Fibroblast of villous mesenchyme (primary cell): ENCODE results near the gene COL6A3. TPM values are rescaled to one million over a fixed set of nuclear protein-coding genes. Genes with fewer than 3 reads are reported as not detected.

Source experiments
- DNase-seq: peaks from one replicate; pipeline ENCODE4 v3.0.0-alpha.2; 2010; ENCODE audit warnings: low read depth
- H3K4me3 ChIP-seq: 2 replicates; pipeline ENCODE4 v1.5.1; 2011; ENCODE audit warnings: low read depth, mild to moderate bottlenecking, low read length
- total RNA-seq: library from RNA; depleted of rRNA; stranded (reverse); fragments of >200 nt; gene quantifications from 2 replicates; pipeline ENCODE4 v1.2.3, GENCODE V29; 2012
- TF ChIP-seq, protein P1 (sequence below): IDR thresholded peaks from 2 replicates; pipeline ENCODE4 v1.5.1; 2012; ENCODE audit warnings: low read depth, mild to moderate bottlenecking, low read length; ENCODE audit not compliant: insufficient read depth

Gene COL6A3
- total RNA-seq, 1 donor, result 1,329 TPM

DNA sequence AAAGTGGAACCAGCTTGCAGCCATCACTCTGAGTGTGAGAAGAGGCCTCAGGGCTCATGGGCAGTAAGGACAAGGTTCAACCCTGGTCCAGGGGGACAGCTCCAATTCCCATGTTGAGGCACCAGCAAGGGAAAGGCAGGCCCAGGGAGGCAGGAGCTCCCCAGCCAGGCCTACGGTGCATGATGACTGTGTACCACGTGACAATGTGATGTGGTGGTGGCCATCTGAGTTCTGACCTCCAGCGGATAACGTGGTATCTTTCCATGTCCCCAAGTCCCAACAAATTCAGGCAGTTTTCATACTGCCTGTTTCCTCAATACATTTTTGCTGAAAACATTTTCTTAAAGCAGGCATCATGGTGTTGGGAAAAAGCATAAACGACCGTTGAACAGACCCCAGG lies 36.1 kb upstream of the COL6A3 start:
- DNase-seq, result no peak
- TF ChIP-seq, protein P1, sequence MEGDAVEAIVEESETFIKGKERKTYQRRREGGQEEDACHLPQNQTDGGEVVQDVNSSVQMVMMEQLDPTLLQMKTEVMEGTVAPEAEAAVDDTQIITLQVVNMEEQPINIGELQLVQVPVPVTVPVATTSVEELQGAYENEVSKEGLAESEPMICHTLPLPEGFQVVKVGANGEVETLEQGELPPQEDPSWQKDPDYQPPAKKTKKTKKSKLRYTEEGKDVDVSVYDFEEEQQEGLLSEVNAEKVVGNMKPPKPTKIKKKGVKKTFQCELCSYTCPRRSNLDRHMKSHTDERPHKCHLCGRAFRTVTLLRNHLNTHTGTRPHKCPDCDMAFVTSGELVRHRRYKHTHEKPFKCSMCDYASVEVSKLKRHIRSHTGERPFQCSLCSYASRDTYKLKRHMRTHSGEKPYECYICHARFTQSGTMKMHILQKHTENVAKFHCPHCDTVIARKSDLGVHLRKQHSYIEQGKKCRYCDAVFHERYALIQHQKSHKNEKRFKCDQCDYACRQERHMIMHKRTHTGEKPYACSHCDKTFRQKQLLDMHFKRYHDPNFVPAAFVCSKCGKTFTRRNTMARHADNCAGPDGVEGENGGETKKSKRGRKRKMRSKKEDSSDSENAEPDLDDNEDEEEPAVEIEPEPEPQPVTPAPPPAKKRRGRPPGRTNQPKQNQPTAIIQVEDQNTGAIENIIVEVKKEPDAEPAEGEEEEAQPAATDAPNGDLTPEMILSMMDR, result no peak

DNA sequence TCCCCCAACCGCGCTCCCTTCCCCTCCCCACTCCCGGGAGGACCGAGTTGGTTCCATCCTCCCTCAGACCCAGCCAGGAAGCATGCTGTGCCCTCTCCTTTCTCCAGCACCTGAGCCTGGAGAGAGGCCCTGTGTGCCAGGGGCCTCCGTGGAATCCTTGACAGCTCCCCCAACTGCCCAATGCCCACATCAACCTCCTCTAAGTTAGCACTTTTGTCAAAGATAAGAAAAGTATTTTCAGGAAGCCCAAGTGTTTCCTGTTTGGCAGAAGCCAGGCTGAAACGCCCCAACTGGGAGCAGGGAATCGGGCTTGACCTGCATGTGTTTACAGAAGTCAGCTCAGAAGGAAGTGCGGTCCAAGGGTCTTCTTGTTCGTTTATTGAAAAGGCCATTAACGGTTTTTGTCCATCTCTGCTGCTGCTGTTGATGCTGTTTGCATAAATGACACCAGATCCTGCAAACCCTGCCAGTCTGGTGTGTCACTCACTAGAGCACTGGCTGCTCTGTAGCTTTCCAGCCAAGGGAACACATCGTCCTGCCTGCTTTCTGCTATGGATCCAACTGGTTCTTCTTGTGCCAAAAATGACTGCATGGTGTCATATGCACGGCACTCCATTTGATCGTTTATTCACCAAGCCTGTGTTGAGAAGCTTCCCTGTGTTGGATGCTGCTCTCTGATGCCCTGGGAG lies 35.4 kb upstream of the COL6A3 start:
- H3K4me3 ChIP-seq, result no peak overlapping the region
- DNase-seq, result no peak
- TF ChIP-seq, protein P1, result no peak

More for the DNA sequence above, 36.1 kb upstream of the COL6A3 start:
- no peak overlapping the region for H3K4me3 ChIP-seq

DNA sequence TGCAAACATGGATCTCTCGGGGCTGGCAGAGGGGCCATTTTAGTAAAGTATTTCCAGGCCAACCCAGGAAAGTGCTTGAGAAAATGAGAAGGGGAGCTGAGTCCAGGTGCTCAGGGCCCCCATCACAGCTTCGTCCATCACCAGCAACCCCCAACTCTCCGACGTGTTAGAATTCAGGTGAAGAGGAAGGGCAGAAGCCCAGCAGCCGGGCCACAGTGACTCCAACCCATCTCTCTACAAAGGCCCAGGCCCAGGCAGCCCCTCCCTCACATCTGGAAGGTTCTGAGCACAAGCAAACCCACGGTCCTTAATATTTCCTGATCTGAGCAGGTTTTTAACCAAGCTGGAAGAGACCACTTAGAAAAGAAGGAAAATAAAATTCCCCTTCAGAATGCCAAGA lies 34.7 kb upstream of the COL6A3 start:
- TF ChIP-seq, protein P1, result no peak
- DNase-seq, result no peak
- no peak overlapping the region for H3K4me3 ChIP-seq

DNA sequence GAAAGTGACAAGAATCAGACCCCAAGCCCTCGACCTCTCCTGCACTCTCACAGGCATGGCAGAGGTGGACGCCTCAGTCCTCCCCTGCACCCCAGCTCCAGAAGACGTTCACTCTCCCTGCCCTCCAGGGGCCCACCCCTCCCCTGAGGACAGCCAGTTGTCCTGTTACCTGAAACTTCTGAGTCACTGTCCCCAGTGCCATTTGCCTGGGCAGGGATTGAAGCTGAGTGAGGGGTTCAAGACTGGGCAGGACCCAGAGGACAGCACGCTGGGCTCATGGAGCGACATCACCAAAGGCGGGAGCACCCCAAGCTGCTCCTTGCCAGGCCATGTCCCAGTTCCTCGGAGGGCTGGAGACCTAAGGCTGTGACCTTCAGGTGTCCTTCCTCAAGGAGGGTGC lies 34.2 kb upstream of the COL6A3 start:
- no peak for DNase-seq
- no peak overlapping the region for H3K4me3 ChIP-seq
- TF ChIP-seq, protein P1, result no peak

DNA sequence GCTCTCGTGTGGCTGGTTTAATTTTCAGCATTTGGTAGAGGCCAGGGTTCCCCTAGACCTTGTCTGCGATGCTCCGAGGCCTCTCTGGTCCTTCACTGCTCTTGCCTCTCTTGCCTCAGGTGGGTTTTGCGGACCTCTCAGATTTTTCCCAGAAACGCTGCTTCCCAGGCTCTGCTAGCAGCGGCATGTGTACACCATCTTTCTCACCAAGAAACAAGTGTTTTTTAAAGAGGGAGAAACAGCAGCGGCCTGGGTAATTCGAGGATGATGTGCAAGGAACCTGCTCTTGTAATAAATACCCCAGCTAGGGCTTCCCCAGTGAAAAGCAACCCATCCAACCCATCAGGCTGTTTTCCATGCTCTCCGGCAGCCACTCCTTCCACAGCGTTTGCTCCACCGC lies 33.5 kb upstream of the COL6A3 start:
- no peak overlapping the region for H3K4me3 ChIP-seq
- DNase-seq, result no peak
- TF ChIP-seq, protein P1, result no peak

DNA sequence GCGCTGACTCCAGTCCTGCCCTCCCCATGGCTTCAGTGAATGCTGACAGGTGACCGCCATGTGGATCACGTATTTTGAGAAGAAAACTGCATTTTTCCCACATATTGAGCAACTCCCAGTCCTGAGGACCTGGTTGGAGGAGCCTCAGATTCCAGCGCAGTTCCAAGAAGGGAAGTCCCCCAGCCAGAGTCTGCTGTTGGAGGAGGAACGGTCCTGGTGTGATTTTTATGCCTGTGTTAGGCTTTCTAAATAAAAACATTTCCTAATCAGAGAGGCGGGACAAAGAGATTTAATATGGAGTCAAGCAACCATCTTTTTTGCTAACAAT lies 32.3 kb upstream of the COL6A3 start:
- no peak overlapping the region for H3K4me3 ChIP-seq
- DNase-seq, result peak; percentile 91
- TF ChIP-seq, protein P1, result no peak

DNA sequence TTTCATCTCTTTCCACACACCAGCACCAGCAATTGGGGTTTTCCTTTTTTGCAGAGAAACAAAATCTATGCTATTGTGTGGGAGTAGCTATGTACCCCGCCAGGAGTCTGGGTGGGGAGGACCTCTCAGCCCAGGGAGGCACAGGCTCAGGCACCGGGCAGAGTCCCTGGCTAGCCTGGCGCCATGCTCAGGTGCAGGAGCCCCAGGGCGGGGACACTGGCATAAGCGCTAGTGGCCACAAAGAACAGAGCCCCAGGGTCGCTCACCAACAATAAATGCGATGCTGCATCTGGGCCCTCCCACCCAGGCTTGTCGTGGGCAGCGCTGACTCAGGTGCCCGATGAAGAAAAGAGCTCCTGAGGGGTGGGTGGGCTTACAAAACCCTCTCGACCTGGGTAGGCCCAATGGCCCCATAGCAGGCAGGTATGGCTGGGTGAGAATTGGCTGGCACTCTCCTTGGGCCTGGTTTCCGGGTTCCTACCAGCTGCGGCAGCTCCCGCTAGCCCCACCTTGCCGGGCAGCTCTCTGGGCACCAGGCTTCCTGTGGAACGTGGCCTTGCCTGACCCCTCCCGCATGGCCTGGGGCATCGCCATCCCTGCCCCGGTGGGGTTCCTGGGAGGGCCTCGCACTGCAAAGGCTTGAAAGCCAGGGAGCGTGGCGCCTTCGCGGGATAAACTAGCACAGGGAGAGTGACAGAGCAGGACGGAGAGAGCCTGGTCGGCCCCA lies 31.8 kb upstream of the COL6A3 start:
- TF ChIP-seq, protein P1, result no peak
- no peak overlapping the region for H3K4me3 ChIP-seq
- no peak for DNase-seq
